GM10266 (cell line): Measurements from ENCODE around the gene ARHGEF39.

Experiments
- DNase-seq: peaks from one replicate; pipeline ENCODE4 v3.0.0; 2012; ENCODE audit errors: extremely low spot score
- CTCF ChIP-seq: IDR thresholded peaks from 2 replicates; pipeline ENCODE4 v1.5.1; 2012; ENCODE audit warnings: mild to moderate bottlenecking, low read depth; ENCODE audit not compliant: control insufficient read depth, insufficient read depth; ENCODE audit errors: missing control alignments

Gene ARHGEF39

GRCh38 chr9:35664531-35665470, at the start of gene ARHGEF39:
Gene ARHGEF39 (minus strand): TSS chr9:35665195. CDS start chr9:35665169, 26 bp downstream.
- peak; percentile 64 for TF ChIP-seq CTCF
- DNase-seq, result peak; percentile 93

- TF ChIP-seq CTCF, result no peak
- DNase-seq, result no peak
Observed at GRCh38 chr9:35714123-35714522, 49.1 kb upstream of the ARHGEF39 start.

- no peak for TF ChIP-seq CTCF
- DNase-seq, result no peak
Observed at GRCh38 chr9:35713578-35713977, 48.6 kb upstream of the ARHGEF39 start.

- DNase-seq, result no peak
- TF ChIP-seq CTCF, result no peak
Observed at GRCh38 chr9:35712762-35713400, 47.9 kb upstream of the ARHGEF39 start.

- peak; percentile 59 for DNase-seq
- TF ChIP-seq CTCF, result no peak
Observed at GRCh38 chr9:35711501-35712428, 46.8 kb upstream of the ARHGEF39 start.

- DNase-seq, result no peak
- no peak for TF ChIP-seq CTCF
Observed at GRCh38 chr9:35710818-35711500, 46.0 kb upstream of the ARHGEF39 start.
